HepG2 (cell line): Measurements from ENCODE around the gene TTC39C. TPM values are rescaled to one million over a fixed set of nuclear protein-coding genes. Genes with fewer than 3 reads are reported as not detected.

Experiments used
- ELF1 ChIP-seq: sonication (generic); formaldehyde crosslinking; IDR thresholded peaks from 2 replicates; pipeline ENCODE4 v1.4.0; 2020; ENCODE audit warnings: missing genetic modification reagents
- HOXA7 ChIP-seq: sonication (generic); formaldehyde crosslinking; IDR thresholded peaks from 2 replicates; pipeline ENCODE4 v1.8.1; 2022; ENCODE audit warnings: mild to moderate bottlenecking, missing genetic modification reagents, moderate library complexity
- PPARG ChIP-seq: conservative IDR thresholded peaks from 2 replicates; pipeline ENCODE4 v1.6.1; 2016; ENCODE audit warnings: missing biosample characterization, missing genetic modification reagents
- RAD21 ChIP-seq: fragments of 450-650 bp; formaldehyde crosslinking; IDR thresholded peaks from 2 replicates; pipeline ENCODE4 v1.5.0; 2020; ENCODE audit warnings: mild to moderate bottlenecking
- RCOR2 ChIP-seq: IDR thresholded peaks from 2 replicates; pipeline ENCODE4 v1.6.1; 2016; ENCODE audit warnings: missing biosample characterization, missing genetic modification reagents
- SRY ChIP-seq: sonication (generic); formaldehyde crosslinking; IDR thresholded peaks from 2 replicates; pipeline ENCODE4 v1.8.0; 2022; ENCODE audit warnings: mild to moderate bottlenecking, missing genetic modification reagents
- THRA ChIP-seq: sonication (generic); formaldehyde crosslinking; IDR thresholded peaks from 2 replicates; pipeline ENCODE4 v1.4.0; 2020; ENCODE audit warnings: missing genetic modification reagents, borderline replicate concordance
- XRCC5 ChIP-seq: fragments of 200-400 bp; formaldehyde crosslinking; optimal IDR thresholded peaks from 2 replicates; pipeline ENCODE3; 2017; ENCODE audit warnings: mild to moderate bottlenecking, low read length
- ZMYM3 ChIP-seq: sonication (generic); formaldehyde crosslinking; IDR thresholded peaks from 2 replicates; pipeline ENCODE4 v1.5.1; 2020; ENCODE audit warnings: mild to moderate bottlenecking, missing genetic modification reagents
- ZNF101 ChIP-seq: sonication (generic); formaldehyde crosslinking; IDR thresholded peaks from 2 replicates; pipeline ENCODE4 v1.4.0; 2020; ENCODE audit warnings: mild to moderate bottlenecking, low read depth, missing genetic modification reagents, borderline replicate concordance
- ZNF12 ChIP-seq: sonication (generic); formaldehyde crosslinking; IDR thresholded peaks from 2 replicates; pipeline ENCODE4 v1.5.0; 2020; ENCODE audit warnings: missing genetic modification reagents
- ZNF460 ChIP-seq: sonication (generic); formaldehyde crosslinking; IDR thresholded peaks from 2 replicates; pipeline ENCODE4 v1.5.1; 2020; ENCODE audit warnings: missing genetic modification reagents, mild to moderate bottlenecking, borderline replicate concordance
- ZNF558 ChIP-seq: sonication (generic); formaldehyde crosslinking; IDR thresholded peaks from 2 replicates; pipeline ENCODE4 v1.9.0; 2022; ENCODE audit warnings: mild to moderate bottlenecking, missing genetic modification reagents, borderline replicate concordance
- ZNF577 ChIP-seq: sonication (generic); formaldehyde crosslinking; IDR thresholded peaks from 2 replicates; pipeline ENCODE4 v1.4.0; 2020; ENCODE audit warnings: mild to moderate bottlenecking, low read depth, missing genetic modification reagents, borderline replicate concordance
- ZNF766 ChIP-seq: sonication (generic); formaldehyde crosslinking; IDR thresholded peaks from 2 replicates; pipeline ENCODE4 v1.5.0; 2020; ENCODE audit warnings: missing genetic modification reagents, borderline replicate concordance
- ZNF777 ChIP-seq: sonication (generic); formaldehyde crosslinking; IDR thresholded peaks from 2 replicates; pipeline ENCODE4 v1.4.0; 2020; ENCODE audit warnings: missing genetic modification reagents
- ZNF879 ChIP-seq: sonication (generic); formaldehyde crosslinking; IDR thresholded peaks from 2 replicates; pipeline ENCODE4 v1.8.1; 2023; ENCODE audit warnings: missing genetic modification reagents
- ZNF891 ChIP-seq: sonication (generic); formaldehyde crosslinking; IDR thresholded peaks from 2 replicates; pipeline ENCODE4 v1.5.0; 2020; ENCODE audit warnings: mild to moderate bottlenecking, missing genetic modification reagents
- ZSCAN9 ChIP-seq: IDR thresholded peaks from 2 replicates; pipeline ENCODE4 v1.6.1; 2016; ENCODE audit warnings: borderline replicate concordance
- polyA plus RNA-seq, 8 experiments: library from polyadenylated mRNA; depleted of rRNA in 3 of 8; stranded (reverse) in 7 of 8; unstranded in 1 of 8; fragments of >200 nt; fragmentation: Illumina TruSeq in 4 of 8; extraction: Trizol in 4 of 8; gene quantifications; 2 replicates each; pipeline versions ENCODE4 v1.2.1 to v1.2.3, GENCODE V29; 2011 to 2016; ENCODE audit warnings: low read depth in 4 of 8, missing spikeins in 1 of 8, mixed read lengths in 1 of 8; ENCODE audit not compliant: insufficient read depth in 1 of 8
- total RNA-seq, 5 experiments: library from RNA; depleted of rRNA; stranded (reverse); fragments of >200 nt; fragmentation: Illumina TruSeq; extraction: Trizol; gene quantifications; 2 replicates each; pipeline ENCODE4 v1.2.3, GENCODE V29; 2016; ENCODE audit warnings: low read depth in 1 of 5
- TF ChIP-seq, protein P1 (sequence below): fragments of 450-650 bp; IDR thresholded peaks from 2 replicates; pipeline ENCODE4 v1.6.1; 2017
- TF ChIP-seq, protein P2 (sequence below): sonication (generic); formaldehyde crosslinking; IDR thresholded peaks from 2 replicates; pipeline ENCODE4 v1.5.1; 2020; ENCODE audit warnings: missing genetic modification reagents, mild to moderate bottlenecking, borderline replicate concordance
- TF ChIP-seq, protein P3 (sequence below): sonication (generic); formaldehyde crosslinking; IDR thresholded peaks from 2 replicates; pipeline ENCODE4 v1.4.0; 2020; ENCODE audit warnings: missing genetic modification reagents

Gene TTC39C
- total and polyA plus RNA-seq, 2 of the 13 experiments (the other 11 are each of a cell fraction or from before 2014, with no cell fraction given) = 19.1 to 25.9 TPM

GRCh38 chr18:24112874-24113615 lies 98.5 kb downstream of the TTC39C start (continued):
- TF ChIP-seq HOXA7 (CRISPR knock-in tag) (no peak; the same call in 1 of the 2 replicates), ELF1 (CRISPR knock-in tag) (peak; percentile 25; the same call in 1 of the 2 replicates), ZMYM3 (peak; percentile 82), ZNF777 (no peak), ZNF891 (CRISPR knock-in tag) (no peak), ZNF12 (CRISPR knock-in tag) (peak; percentile 43; the same call in 1 of the 2 replicates), ZNF101 (CRISPR knock-in tag) (no peak), ZSCAN9 (CRISPR knock-in tag) (peak; percentile 53; the same call in 1 of the 2 replicates), ZNF460 (CRISPR knock-in tag) (no peak; the same call in 1 of the 2 replicates), RCOR2 (CRISPR knock-in tag) (peak; percentile 64; the same call in 1 of the 2 replicates), SRY (CRISPR knock-in tag) (no peak), RAD21 (CRISPR knock-in tag) (no peak), THRA (peak; percentile 88; the same call in 1 of the 2 replicates), PPARG (CRISPR knock-in tag) (peak; percentile 52; the same call in 1 of the 2 replicates), ZNF577 (CRISPR knock-in tag) (no peak), ZNF558 (no peak), ZNF766 (CRISPR knock-in tag) (peak; percentile 65; the same call in 1 of the 2 replicates), XRCC5 (peak; percentile 52), ZNF879 (CRISPR knock-in tag) (no peak)
- TF ChIP-seq, protein P1, sequence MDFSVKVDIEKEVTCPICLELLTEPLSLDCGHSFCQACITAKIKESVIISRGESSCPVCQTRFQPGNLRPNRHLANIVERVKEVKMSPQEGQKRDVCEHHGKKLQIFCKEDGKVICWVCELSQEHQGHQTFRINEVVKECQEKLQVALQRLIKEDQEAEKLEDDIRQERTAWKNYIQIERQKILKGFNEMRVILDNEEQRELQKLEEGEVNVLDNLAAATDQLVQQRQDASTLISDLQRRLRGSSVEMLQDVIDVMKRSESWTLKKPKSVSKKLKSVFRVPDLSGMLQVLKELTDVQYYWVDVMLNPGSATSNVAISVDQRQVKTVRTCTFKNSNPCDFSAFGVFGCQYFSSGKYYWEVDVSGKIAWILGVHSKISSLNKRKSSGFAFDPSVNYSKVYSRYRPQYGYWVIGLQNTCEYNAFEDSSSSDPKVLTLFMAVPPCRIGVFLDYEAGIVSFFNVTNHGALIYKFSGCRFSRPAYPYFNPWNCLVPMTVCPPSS = no peak
- TF ChIP-seq, protein P2, sequence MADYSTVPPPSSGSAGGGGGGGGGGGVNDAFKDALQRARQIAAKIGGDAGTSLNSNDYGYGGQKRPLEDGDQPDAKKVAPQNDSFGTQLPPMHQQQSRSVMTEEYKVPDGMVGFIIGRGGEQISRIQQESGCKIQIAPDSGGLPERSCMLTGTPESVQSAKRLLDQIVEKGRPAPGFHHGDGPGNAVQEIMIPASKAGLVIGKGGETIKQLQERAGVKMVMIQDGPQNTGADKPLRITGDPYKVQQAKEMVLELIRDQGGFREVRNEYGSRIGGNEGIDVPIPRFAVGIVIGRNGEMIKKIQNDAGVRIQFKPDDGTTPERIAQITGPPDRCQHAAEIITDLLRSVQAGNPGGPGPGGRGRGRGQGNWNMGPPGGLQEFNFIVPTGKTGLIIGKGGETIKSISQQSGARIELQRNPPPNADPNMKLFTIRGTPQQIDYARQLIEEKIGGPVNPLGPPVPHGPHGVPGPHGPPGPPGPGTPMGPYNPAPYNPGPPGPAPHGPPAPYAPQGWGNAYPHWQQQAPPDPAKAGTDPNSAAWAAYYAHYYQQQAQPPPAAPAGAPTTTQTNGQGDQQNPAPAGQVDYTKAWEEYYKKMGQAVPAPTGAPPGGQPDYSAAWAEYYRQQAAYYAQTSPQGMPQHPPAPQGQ (CRISPR knock-in tag) = no peak
- TF ChIP-seq, protein P3, sequence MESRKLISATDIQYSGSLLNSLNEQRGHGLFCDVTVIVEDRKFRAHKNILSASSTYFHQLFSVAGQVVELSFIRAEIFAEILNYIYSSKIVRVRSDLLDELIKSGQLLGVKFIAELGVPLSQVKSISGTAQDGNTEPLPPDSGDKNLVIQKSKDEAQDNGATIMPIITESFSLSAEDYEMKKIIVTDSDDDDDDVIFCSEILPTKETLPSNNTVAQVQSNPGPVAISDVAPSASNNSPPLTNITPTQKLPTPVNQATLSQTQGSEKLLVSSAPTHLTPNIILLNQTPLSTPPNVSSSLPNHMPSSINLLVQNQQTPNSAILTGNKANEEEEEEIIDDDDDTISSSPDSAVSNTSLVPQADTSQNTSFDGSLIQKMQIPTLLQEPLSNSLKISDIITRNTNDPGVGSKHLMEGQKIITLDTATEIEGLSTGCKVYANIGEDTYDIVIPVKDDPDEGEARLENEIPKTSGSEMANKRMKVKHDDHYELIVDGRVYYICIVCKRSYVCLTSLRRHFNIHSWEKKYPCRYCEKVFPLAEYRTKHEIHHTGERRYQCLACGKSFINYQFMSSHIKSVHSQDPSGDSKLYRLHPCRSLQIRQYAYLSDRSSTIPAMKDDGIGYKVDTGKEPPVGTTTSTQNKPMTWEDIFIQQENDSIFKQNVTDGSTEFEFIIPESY (CRISPR knock-in tag) = no peak
